GM12892 (cell line): ENCODE data around the gene FAM111B.
"Not testable (repeated sequence)": the region's sequence is repeated elsewhere in the genome, so short reads cannot be mapped to it uniquely, and the experiment has no call there.

Experiments
- DNase-seq: peaks from one replicate; pipeline ENCODE4 v3.0.0; 2011; ENCODE audit not compliant: insufficient read length
- FAIRE-seq: peaks from 2 replicates; lab custom pipeline; 2011; peaks lifted over from hg19 to GRCh38; lab: Jason Lieb, UNC
- POLR2A ChIP-seq: IDR thresholded peaks from 2 replicates; pipeline ENCODE4 v1.6.1; 2011; ENCODE audit warnings: low read depth, low read length, control low read depth
- POLR2AphosphoS5 ChIP-seq: IDR thresholded peaks from 2 replicates; pipeline ENCODE4 v1.6.1; 2011; ENCODE audit warnings: low read depth, low read length, control low read depth
- TAF1 ChIP-seq: IDR thresholded peaks from 2 replicates; pipeline ENCODE4 v1.6.1; 2011; ENCODE audit warnings: low read depth, mild to moderate bottlenecking, control low read depth, low read length, borderline replicate concordance

FAM111B gene

GRCh38 chr11:59119826-59120225, 12.8 kb downstream of the FAM111B start:
- TF ChIP-seq POLR2A: no peak
- no peak for TF ChIP-seq POLR2AphosphoS5
- no peak for TF ChIP-seq TAF1
- no peak for FAIRE-seq

GRCh38 chr11:59135648-59136461, 28.8 kb downstream of the FAM111B start:
- DNase-seq (peak; percentile 60), FAIRE-seq (peak; percentile 99)
- TF ChIP-seq POLR2A: no peak
- TF ChIP-seq POLR2AphosphoS5: no peak
- TF ChIP-seq TAF1: no peak

More at GRCh38 chr11:59119826-59120225, 12.8 kb downstream of the FAM111B start:
- DNase-seq: no peak

DNA sequence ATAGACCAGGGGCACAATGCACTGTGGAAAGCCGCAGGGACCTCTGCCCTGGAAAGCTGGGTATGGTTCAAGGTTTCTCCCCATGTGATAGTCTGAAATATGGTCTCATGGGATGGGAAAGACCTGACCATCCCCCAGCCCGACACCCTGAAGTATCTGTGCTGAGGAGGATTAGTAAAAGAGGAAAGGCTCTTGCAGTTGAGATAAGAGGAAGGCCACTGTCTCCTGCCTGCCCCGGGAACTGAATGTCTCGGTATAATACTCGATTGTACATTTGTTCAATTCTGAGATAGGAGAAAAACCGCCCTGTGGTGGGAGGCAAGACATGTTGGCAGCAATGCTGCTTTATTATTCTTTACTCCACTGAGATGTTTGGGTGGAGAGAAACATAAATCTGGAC, 29.5 kb downstream of the FAM111B start:
- DNase-seq, FAIRE-seq: not testable (repeated sequence)

DNA sequence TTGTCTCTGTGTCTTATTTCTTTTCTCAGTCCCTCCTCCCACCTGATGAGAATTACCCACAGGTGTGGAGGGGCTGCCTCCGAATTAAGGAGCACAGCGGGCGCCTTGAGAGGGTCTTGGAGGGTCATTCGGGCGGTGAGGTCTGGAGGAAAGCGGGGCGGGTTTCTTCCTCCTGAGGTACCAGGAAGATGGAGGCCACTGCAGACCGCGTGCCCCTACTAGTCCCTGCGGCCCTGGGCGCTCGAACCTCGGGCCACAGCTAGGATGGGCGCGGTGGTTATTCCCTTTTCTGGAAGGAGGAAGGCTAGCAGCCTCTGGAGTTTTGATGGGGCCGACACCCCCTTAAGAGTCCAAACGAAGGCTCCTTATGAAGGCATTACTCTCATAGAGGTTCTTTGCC, 30.2 kb downstream of the FAM111B start:
- no peak for FAIRE-seq
- TF ChIP-seq POLR2AphosphoS5 (no peak), POLR2A (no peak), TAF1 (no peak)

DNA sequence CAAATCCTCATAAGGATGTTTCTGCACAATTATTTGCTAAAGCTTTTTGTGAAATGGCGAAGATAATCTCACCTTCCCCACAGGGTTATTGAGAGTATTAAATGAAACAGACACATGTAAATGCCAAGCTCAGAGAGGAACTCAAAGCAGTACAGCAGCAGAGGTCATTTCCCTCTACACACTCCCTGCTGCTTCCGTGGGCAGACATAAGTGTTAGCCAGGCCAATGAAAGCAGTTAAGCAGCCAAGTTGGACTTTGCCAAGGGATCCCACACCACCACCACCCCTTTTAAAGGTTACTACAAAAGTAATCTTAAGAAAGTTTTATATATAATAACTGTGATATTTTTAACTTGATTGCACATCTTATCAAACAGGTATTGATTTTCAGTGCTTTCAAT, 31.6 kb downstream of the FAM111B start:
- FAIRE-seq: no peak
- TF ChIP-seq POLR2AphosphoS5 (no peak), TAF1 (no peak), POLR2A (no peak)
- DNase-seq: no peak

More for the DNA sequence above, 30.2 kb downstream of the FAM111B start:
- no peak for DNase-seq

- no peak for FAIRE-seq
These were observed 34.2 kb downstream of the FAM111B start for GRCh38 chr11:59141191-59141590.

DNA sequence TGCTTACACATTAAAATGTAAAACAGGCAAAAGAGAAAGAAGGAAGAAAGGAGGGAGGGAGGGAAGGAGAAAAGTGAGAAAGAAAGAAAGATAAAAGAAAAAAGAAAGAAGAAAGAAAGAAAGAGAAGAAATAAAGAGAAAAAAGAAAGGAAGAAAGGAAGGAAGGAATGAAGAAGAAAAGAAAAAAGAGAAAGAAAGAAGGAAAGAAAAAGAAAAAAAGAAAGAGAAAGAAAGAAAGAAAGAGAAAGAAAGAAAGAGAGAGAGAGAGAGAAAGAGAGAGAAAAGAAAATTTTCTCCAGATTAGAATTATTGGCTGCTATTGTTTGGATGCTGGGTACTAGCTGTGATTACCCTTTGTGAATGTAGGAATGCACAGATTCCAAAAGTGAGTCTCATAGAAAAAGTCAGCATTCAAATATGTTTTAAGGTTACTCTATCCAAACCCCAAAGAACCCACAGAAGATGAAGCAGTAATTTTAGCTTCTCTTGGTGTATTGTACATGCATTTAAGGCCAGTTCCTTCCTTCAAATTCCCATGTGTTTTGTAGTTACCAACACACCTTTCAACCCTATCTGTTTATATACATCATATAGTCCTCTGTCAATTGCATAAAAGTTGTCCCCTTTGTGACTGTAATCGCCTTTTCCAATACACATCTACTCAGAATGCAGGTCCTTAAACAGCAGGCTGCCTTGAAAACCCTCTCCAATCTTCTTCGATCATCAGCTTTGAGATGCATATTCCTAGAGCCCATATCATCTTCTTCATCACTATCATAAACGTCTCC, 34.8 kb downstream of the FAM111B start:
- TF ChIP-seq TAF1 (no peak), POLR2A (no peak), POLR2AphosphoS5 (no peak)
- no peak for FAIRE-seq
- no peak for DNase-seq

More at GRCh38 chr11:59141191-59141590, 34.2 kb downstream of the FAM111B start:
- TF ChIP-seq POLR2A (no peak), TAF1 (no peak), POLR2AphosphoS5 (no peak)
- DNase-seq: no peak

DNA sequence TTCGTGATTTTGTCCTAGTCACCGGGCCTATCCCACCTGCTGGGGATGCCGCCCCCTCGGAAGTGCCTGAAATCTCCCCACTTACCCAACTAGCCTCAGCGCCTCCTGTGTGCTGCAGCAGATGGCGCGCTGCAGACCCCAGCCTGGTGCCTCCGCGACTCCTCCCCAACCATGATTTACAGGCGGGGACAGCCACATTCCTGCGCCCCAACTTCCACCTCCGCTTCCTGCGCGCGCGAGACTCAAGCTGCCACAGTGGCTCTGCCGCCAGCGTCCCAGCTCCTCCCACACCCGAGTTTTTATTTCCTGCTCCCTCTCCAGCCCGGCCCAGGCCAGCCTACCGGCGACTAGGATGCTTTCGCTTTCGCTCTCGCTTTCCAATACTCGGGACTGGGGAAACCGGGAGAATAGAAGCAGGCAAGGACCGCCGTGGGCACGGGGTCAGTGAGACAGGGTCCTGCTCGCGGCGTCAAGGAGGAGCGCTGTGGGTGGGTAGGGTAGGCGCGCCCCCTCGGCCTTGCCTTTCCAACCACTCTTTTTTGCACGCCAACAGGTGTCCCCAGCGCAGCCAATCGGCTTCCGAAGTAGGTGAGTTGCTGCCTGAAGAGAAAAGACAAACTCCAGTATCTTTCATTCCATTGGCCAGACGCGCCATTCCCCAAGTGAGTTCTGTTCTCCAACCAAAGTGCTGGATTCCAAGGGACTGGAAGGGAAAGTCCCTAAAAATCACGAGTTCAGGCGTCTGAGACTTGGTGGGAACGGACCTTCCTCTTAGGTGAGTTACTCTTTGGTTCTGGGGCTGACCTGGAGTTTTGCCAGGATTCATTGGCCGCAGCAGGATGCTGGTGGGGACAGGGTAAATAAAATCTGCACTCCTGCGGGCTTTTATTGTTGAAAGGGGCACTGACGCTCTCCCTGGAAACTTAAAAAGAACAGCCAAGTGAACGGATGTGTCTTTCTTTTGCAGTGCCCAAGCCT, 35.8 kb downstream of the FAM111B start, which contains the start of gene FAM111A:
Gene FAM111A, plus strand, starts transcription at position 327 of the 978 bp plus-strand sequence. CDS start 6,017 bp downstream, outside the sequence.
- TF ChIP-seq TAF1 (no peak), POLR2A (peak; percentile 67), POLR2AphosphoS5 (peak; percentile 52)
- FAIRE-seq (peak; percentile 97), DNase-seq (peak; percentile 60)

DNA sequence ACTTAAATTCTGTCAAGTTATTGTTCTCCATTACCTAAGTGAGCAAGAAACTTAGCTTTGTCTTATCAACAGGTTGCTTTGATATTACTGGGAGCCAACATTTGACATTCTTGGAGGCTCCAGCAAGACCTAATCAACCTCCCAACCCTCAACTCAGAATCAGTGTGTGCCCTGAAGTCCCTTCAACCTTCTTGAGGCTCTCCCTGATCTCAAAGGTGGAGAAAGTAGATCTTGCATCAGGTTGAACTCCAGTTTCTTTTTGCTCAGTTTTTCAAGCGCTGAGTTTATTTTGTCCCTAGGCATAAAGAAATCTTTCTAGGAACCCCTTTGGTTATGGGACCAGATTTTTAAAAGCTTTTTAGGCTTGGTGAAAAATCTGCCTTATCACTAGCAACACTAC, 37.1 kb downstream of the FAM111B start:
- DNase-seq: no peak
- TF ChIP-seq POLR2AphosphoS5 (no peak), TAF1 (no peak), POLR2A (no peak)
- FAIRE-seq: no peak

GRCh38 chr11:59144579-59145345, 37.7 kb downstream of the FAM111B start:
- FAIRE-seq (peak; percentile 99), DNase-seq (peak; percentile 52)
- TF ChIP-seq POLR2A (peak; percentile 60; the same call in 1 of the 2 replicates), TAF1 (no peak)
